GM23338 (cell line): Measurements from ENCODE around the gene FNIP2. TPM values are rescaled to one million over a fixed set of nuclear protein-coding genes. Genes with fewer than 3 reads are reported as not detected.

Source experiments
- ATAC-seq: fragments of 200-7000 bp; cut with Tn5 transposase; 3 replicates; pipeline ENCODE4 v1.9.1; 2020
- DNase-seq: peaks from one replicate; pipeline ENCODE4 v3.0.0-alpha.2; 2015; ENCODE audit warnings: low spot score
- H2AFZ ChIP-seq: fragments of 200-600 bp; sonication (generic); 2 replicates; pipeline ENCODE4 v1.8.0; 2016; ENCODE audit warnings: antibody characterized with exemption, mild to moderate bottlenecking, moderate library complexity
- H3F3A ChIP-seq: fragments of 200-600 bp; sonication (generic); replicated peaks from 2 replicates; pipeline ENCODE4 v1.8.0; 2017; ENCODE audit warnings: antibody characterized with exemption, mixed run types, low read depth
- H3K27ac ChIP-seq: fragments of 200-600 bp; sonication (generic); 2 replicates; pipeline ENCODE4 v1.6.1; 2016; ENCODE audit warnings: low read depth
- H3K27me3 ChIP-seq: fragments of 200-600 bp; sonication (generic); 2 replicates; pipeline ENCODE4 v1.8.0; 2016; ENCODE audit warnings: mild to moderate bottlenecking, mixed run types, moderate library complexity; ENCODE audit not compliant: insufficient read depth
- H3K36me3 ChIP-seq: fragments of 200-600 bp; sonication (generic); 2 replicates; pipeline ENCODE4 v1.8.0; 2016; ENCODE audit warnings: mild to moderate bottlenecking; ENCODE audit not compliant: insufficient read depth
- H3K4me1 ChIP-seq: fragments of 200-600 bp; sonication (generic); 2 replicates; pipeline ENCODE4 v1.8.0; 2016; ENCODE audit warnings: mild to moderate bottlenecking, moderate library complexity; ENCODE audit not compliant: insufficient read depth
- H3K4me2 ChIP-seq: fragments of 200-600 bp; sonication (generic); 2 replicates; pipeline ENCODE4 v1.7.1; 2017; ENCODE audit warnings: mixed run types
- H3K4me3 ChIP-seq: fragments of 200-600 bp; sonication (generic); 2 replicates; pipeline ENCODE4 v1.6.1; 2016; ENCODE audit warnings: mixed run types
- H3K79me2 ChIP-seq: fragments of 200-600 bp; sonication (generic); replicated peaks from 2 replicates; pipeline ENCODE4 v1.8.0; 2017; ENCODE audit warnings: mild to moderate bottlenecking; ENCODE audit not compliant: insufficient read depth
- H3K9me2 ChIP-seq: fragments of 200-600 bp; sonication (generic); 2 replicates; pipeline ENCODE4 v1.8.0; 2017; ENCODE audit not compliant: insufficient read depth
- H4K20me1 ChIP-seq: fragments of 200-600 bp; sonication (generic); replicated peaks from 2 replicates; pipeline ENCODE4 v1.8.0; 2017; ENCODE audit warnings: mild to moderate bottlenecking; ENCODE audit not compliant: insufficient read depth
- H3K27ac Mint-ChIP-seq: 2 replicates; pipeline ENCODE4 v1.8.0; 2020; ENCODE audit warnings: inconsistent platforms, mild to moderate bottlenecking, moderate library complexity, mixed read lengths
- H3K27me3 Mint-ChIP-seq: 3 replicates; pipeline ENCODE4 v1.8.0; 2022; ENCODE audit warnings: low read depth, mild to moderate bottlenecking, moderate library complexity, mixed read lengths, inconsistent platforms; ENCODE audit not compliant: insufficient read depth, poor library complexity
- H3K36me3 Mint-ChIP-seq: 3 replicates; pipeline ENCODE4 v1.8.0; 2021; ENCODE audit warnings: low read depth, mild to moderate bottlenecking, inconsistent platforms, moderate library complexity, mixed read lengths
- H3K4me1 Mint-ChIP-seq: 3 replicates; pipeline ENCODE4 v1.8.0; 2020; ENCODE audit warnings: mild to moderate bottlenecking, inconsistent platforms, mixed read lengths
- H3K4me3 Mint-ChIP-seq: 3 replicates; pipeline ENCODE4 v1.8.0; 2021; ENCODE audit warnings: moderate library complexity, mild to moderate bottlenecking, inconsistent platforms, mixed read lengths
- H3K9me3 Mint-ChIP-seq: 3 replicates; pipeline ENCODE4 v1.8.0; 2020; ENCODE audit warnings: moderate library complexity, mild to moderate bottlenecking, inconsistent platforms, mixed read lengths
- CREB1 ChIP-seq: fragments of 250-450 bp; sonication (Bioruptor Pico); IDR thresholded peaks from 2 replicates; pipeline ENCODE4 v1.5.0; 2020; ENCODE audit warnings: low read depth, mild to moderate bottlenecking, moderate library complexity
- EZH2 ChIP-seq: fragments of 200-600 bp; sonication (generic); IDR thresholded peaks from one replicate; pipeline ENCODE4 v1.8.0; 2017; ENCODE audit warnings: antibody characterized with exemption, mild to moderate bottlenecking, low read depth; ENCODE audit not compliant: unreplicated experiment
- EZH2phosphoT487 ChIP-seq: fragments of 200-600 bp; sonication (generic); IDR thresholded peaks from one replicate; pipeline ENCODE4 v1.8.1; 2018; ENCODE audit warnings: antibody characterized with exemption; ENCODE audit not compliant: unreplicated experiment
- JUNB ChIP-seq: IDR thresholded peaks from one replicate; pipeline ENCODE4 v1.6.1; 2016; ENCODE audit warnings: antibody characterized with exemption; ENCODE audit not compliant: unreplicated experiment
- NANOG ChIP-seq: IDR thresholded peaks from 2 replicates; pipeline ENCODE4 v1.6.1; 2016; ENCODE audit warnings: antibody characterized with exemption, borderline replicate concordance
- POLR2AphosphoS5 ChIP-seq: IDR thresholded peaks from 2 replicates; pipeline ENCODE4 v1.6.1; 2016; ENCODE audit warnings: antibody characterized with exemption, low read depth
- STAT1 ChIP-seq: IDR thresholded peaks from one replicate; pipeline ENCODE4 v1.6.1; 2016; ENCODE audit warnings: antibody characterized with exemption; ENCODE audit not compliant: unreplicated experiment
- ZNF114 ChIP-seq: fragments of 250-450 bp; sonication (Bioruptor Pico); IDR thresholded peaks from 2 replicates; pipeline ENCODE4 v1.5.0; 2020; ENCODE audit warnings: mild to moderate bottlenecking, moderate library complexity
- ZNF331 ChIP-seq: fragments of 250-450 bp; sonication (Bioruptor Pico); IDR thresholded peaks from 2 replicates; pipeline ENCODE4 v1.5.0; 2020; ENCODE audit warnings: low read depth, mild to moderate bottlenecking, moderate library complexity
- polyA plus RNA-seq: library from polyadenylated mRNA; unstranded; fragments of >200 nt; fragmentation: Nextera tagmentation; extraction: Ambion mirVana; gene quantifications from 2 replicates; pipeline ENCODE4 v1.2.1, GENCODE V29; 2016
- total RNA-seq: library from RNA; depleted of rRNA; stranded (reverse); fragments of >200 nt; shearing (Covaris generic); gene quantifications from 2 replicates; pipeline ENCODE4 v1.2.3, GENCODE V29; 2014
- TF ChIP-seq, protein P1 (sequence below): fragments of 250-450 bp; sonication (Bioruptor Pico); IDR thresholded peaks from 2 replicates; pipeline ENCODE4 v1.5.0; 2020; ENCODE audit warnings: mild to moderate bottlenecking, moderate library complexity
- TF ChIP-seq, protein P2 (sequence below): IDR thresholded peaks from one replicate; pipeline ENCODE4 v1.6.1; 2018; ENCODE audit warnings: antibody characterized with exemption; ENCODE audit not compliant: unreplicated experiment
- TF ChIP-seq, protein P3 (sequence below): IDR thresholded peaks from 2 replicates; pipeline ENCODE4 v1.6.1; 2016; ENCODE audit warnings: antibody characterized with exemption
- TF ChIP-seq, protein P4 (sequence below), 2 experiments: fragments of 200-600 bp in 1 of 2; sonication (generic) in 1 of 2; conservative IDR thresholded peaks; 2 replicates each; pipeline versions ENCODE4 v1.5.1 to v1.6.1; 2016 to 2017; ENCODE audit warnings: antibody characterized with exemption in 2 of 2, low read depth in 2 of 2, mild to moderate bottlenecking in 2 of 2, moderate library complexity in 1 of 2

FNIP2 gene
- total and polyA plus RNA-seq, 2 experiments from 2014 or later: 2.7 to 17.2 TPM

DNA sequence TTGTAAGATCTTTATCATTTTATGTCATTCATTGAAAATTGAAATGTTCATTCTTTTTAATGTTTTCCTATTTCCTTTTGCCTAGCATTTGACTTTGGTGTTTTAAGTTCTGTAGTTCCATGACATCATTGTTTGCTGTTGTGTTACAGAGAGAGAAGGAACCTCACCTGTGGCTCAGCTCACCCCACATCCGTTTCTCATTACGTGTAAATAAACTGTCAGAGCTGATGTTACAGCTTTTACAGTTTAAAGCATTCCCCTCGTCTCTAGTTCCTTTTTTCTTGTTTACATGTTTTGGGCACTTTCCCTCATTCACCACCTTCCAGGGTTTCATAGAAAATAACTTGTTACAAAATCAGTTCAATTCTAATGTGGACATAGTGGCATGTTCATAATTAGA, 137.2 kb downstream of the FNIP2 start:
- no peaks in the 10 kb centered on the region for H3K9me2 ChIP-seq
- H3K79me2 ChIP-seq: no peaks in the 10 kb centered on the region
- DNase-seq (no peak), ATAC-seq (no peak)
- peaks cover 16% of the 10 kb centered on the region for H3K4me1 Mint-ChIP-seq
- H3K36me3 ChIP-seq: no peaks in the 10 kb centered on the region
- H3K36me3 Mint-ChIP-seq: peaks cover 15% of the 10 kb centered on the region
- peaks cover 8% of the 10 kb centered on the region for H3K27me3 Mint-ChIP-seq
- no peak overlapping the region for H2AFZ ChIP-seq
- H3K9me3 Mint-ChIP-seq: peaks cover 3% of the 10 kb centered on the region; the same call in 1 of the 3 replicates
- H3K4me3 ChIP-seq: no peak overlapping the region
- H3F3A ChIP-seq: no peaks in the 10 kb centered on the region
- H4K20me1 ChIP-seq: no peaks in the 10 kb centered on the region
- H3K4me1 ChIP-seq: peaks cover 13% of the 10 kb centered on the region; the same call in 1 of the 2 replicates
- no peak overlapping the region for H3K4me2 ChIP-seq
- H3K27ac Mint-ChIP-seq: no peak overlapping the region
- peak overlapping the region; percentile 33; the same call in 1 of the 2 replicates for H3K27ac ChIP-seq
- H3K27me3 ChIP-seq: no peaks in the 10 kb centered on the region
- no peak overlapping the region for H3K4me3 Mint-ChIP-seq
- TF ChIP-seq, protein P1, sequence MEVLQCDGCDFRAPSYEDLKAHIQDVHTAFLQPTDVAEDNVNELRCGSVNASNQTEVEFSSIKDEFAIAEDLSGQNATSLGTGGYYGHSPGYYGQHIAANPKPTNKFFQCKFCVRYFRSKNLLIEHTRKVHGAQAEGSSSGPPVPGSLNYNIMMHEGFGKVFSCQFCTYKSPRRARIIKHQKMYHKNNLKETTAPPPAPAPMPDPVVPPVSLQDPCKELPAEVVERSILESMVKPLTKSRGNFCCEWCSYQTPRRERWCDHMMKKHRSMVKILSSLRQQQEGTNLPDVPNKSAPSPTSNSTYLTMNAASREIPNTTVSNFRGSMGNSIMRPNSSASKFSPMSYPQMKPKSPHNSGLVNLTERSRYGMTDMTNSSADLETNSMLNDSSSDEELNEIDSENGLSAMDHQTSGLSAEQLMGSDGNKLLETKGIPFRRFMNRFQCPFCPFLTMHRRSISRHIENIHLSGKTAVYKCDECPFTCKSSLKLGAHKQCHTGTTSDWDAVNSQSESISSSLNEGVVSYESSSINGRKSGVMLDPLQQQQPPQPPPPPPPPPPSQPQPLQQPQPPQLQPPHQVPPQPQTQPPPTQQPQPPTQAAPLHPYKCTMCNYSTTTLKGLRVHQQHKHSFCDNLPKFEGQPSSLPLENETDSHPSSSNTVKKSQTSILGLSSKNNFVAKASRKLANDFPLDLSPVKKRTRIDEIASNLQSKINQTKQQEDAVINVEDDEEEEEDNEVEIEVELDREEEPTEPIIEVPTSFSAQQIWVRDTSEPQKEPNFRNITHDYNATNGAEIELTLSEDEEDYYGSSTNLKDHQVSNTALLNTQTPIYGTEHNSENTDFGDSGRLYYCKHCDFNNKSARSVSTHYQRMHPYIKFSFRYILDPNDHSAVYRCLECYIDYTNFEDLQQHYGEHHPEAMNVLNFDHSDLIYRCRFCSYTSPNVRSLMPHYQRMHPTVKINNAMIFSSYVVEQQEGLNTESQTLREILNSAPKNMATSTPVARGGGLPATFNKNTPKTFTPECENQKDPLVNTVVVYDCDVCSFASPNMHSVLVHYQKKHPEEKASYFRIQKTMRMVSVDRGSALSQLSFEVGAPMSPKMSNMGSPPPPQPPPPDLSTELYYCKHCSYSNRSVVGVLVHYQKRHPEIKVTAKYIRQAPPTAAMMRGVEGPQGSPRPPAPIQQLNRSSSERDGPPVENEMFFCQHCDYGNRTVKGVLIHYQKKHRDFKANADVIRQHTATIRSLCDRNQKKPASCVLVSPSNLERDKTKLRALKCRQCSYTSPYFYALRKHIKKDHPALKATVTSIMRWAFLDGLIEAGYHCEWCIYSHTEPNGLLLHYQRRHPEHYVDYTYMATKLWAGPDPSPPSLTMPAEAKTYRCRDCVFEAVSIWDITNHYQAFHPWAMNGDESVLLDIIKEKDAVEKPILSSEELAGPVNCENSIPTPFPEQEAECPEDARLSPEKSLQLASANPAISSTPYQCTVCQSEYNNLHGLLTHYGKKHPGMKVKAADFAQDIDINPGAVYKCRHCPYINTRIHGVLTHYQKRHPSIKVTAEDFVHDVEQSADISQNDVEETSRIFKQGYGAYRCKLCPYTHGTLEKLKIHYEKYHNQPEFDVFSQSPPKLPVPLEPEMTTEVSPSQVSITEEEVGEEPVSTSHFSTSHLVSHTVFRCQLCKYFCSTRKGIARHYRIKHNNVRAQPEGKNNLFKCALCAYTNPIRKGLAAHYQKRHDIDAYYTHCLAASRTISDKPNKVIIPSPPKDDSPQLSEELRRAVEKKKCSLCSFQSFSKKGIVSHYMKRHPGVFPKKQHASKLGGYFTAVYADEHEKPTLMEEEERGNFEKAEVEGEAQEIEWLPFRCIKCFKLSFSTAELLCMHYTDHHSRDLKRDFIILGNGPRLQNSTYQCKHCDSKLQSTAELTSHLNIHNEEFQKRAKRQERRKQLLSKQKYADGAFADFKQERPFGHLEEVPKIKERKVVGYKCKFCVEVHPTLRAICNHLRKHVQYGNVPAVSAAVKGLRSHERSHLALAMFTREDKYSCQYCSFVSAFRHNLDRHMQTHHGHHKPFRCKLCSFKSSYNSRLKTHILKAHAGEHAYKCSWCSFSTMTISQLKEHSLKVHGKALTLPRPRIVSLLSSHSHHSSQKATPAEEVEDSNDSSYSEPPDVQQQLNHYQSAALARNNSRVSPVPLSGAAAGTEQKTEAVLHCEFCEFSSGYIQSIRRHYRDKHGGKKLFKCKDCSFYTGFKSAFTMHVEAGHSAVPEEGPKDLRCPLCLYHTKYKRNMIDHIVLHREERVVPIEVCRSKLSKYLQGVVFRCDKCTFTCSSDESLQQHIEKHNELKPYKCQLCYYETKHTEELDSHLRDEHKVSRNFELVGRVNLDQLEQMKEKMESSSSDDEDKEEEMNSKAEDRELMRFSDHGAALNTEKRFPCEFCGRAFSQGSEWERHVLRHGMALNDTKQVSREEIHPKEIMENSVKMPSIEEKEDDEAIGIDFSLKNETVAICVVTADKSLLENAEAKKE: no peak
- no peak for TF ChIP-seq NANOG
- no peak for TF ChIP-seq EZH2phosphoT487
- TF ChIP-seq ZNF331 (CRISPR knock-in tag): no peak
- TF ChIP-seq, protein P2, sequence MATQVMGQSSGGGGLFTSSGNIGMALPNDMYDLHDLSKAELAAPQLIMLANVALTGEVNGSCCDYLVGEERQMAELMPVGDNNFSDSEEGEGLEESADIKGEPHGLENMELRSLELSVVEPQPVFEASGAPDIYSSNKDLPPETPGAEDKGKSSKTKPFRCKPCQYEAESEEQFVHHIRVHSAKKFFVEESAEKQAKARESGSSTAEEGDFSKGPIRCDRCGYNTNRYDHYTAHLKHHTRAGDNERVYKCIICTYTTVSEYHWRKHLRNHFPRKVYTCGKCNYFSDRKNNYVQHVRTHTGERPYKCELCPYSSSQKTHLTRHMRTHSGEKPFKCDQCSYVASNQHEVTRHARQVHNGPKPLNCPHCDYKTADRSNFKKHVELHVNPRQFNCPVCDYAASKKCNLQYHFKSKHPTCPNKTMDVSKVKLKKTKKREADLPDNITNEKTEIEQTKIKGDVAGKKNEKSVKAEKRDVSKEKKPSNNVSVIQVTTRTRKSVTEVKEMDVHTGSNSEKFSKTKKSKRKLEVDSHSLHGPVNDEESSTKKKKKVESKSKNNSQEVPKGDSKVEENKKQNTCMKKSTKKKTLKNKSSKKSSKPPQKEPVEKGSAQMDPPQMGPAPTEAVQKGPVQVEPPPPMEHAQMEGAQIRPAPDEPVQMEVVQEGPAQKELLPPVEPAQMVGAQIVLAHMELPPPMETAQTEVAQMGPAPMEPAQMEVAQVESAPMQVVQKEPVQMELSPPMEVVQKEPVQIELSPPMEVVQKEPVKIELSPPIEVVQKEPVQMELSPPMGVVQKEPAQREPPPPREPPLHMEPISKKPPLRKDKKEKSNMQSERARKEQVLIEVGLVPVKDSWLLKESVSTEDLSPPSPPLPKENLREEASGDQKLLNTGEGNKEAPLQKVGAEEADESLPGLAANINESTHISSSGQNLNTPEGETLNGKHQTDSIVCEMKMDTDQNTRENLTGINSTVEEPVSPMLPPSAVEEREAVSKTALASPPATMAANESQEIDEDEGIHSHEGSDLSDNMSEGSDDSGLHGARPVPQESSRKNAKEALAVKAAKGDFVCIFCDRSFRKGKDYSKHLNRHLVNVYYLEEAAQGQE: no peak
- no peak for TF ChIP-seq ZNF114
- no peak for TF ChIP-seq POLR2AphosphoS5
- no peak for TF ChIP-seq CREB1 (CRISPR knock-in tag)
- TF ChIP-seq, protein P3, sequence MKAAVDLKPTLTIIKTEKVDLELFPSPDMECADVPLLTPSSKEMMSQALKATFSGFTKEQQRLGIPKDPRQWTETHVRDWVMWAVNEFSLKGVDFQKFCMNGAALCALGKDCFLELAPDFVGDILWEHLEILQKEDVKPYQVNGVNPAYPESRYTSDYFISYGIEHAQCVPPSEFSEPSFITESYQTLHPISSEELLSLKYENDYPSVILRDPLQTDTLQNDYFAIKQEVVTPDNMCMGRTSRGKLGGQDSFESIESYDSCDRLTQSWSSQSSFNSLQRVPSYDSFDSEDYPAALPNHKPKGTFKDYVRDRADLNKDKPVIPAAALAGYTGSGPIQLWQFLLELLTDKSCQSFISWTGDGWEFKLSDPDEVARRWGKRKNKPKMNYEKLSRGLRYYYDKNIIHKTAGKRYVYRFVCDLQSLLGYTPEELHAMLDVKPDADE: no peak
- TF ChIP-seq, protein P4, sequence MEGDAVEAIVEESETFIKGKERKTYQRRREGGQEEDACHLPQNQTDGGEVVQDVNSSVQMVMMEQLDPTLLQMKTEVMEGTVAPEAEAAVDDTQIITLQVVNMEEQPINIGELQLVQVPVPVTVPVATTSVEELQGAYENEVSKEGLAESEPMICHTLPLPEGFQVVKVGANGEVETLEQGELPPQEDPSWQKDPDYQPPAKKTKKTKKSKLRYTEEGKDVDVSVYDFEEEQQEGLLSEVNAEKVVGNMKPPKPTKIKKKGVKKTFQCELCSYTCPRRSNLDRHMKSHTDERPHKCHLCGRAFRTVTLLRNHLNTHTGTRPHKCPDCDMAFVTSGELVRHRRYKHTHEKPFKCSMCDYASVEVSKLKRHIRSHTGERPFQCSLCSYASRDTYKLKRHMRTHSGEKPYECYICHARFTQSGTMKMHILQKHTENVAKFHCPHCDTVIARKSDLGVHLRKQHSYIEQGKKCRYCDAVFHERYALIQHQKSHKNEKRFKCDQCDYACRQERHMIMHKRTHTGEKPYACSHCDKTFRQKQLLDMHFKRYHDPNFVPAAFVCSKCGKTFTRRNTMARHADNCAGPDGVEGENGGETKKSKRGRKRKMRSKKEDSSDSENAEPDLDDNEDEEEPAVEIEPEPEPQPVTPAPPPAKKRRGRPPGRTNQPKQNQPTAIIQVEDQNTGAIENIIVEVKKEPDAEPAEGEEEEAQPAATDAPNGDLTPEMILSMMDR (conservative IDR thresholded peaks at IDR 0.05; ENCODE audit: low read depth in 2 of 2): no peak
- no peak for TF ChIP-seq STAT1
- no peak for TF ChIP-seq JUNB
- no peak for TF ChIP-seq EZH2
